Sigmoid colon (tissue), 7 donors: Measurements from ENCODE around the gene MCTP1. TPM values are rescaled to one million over a fixed set of nuclear protein-coding genes. Genes with fewer than 3 reads are reported as not detected.

Experiments used
- DNase-seq: peaks from one replicate; pipeline ENCODE4 v3.0.0-alpha.2; 2019
- H3K27ac ChIP-seq, 4 donors: fragments of 200-600 bp; sonication (generic); one replicate each; pipeline ENCODE4 v1.5.1; 2016 to 2019; ENCODE audit warnings: mild to moderate bottlenecking in 1 of 4
- H3K27me3 ChIP-seq, 3 donors: fragments of 200-600 bp; sonication (generic); one replicate each; pipeline ENCODE4 v1.5.1; 2019; ENCODE audit warnings: mild to moderate bottlenecking in 1 of 3
- H3K36me3 ChIP-seq, 4 donors: fragments of 200-600 bp; sonication (generic); one replicate each; pipeline ENCODE4 v1.5.1; 2016 to 2019
- H3K4me1 ChIP-seq, 4 donors: fragments of 200-600 bp; sonication (generic); one replicate each; pipeline ENCODE4 v1.5.1; 2017 to 2019
- H3K4me3 ChIP-seq, 4 donors: fragments of 200-600 bp; sonication (generic); one replicate each; pipeline ENCODE4 v1.5.1; 2017 to 2019; ENCODE audit warnings: mild to moderate bottlenecking in 2 of 4, moderate library complexity in 1 of 4
- H3K9me3 ChIP-seq, 4 donors: fragments of 200-600 bp in 3 of 4; sonication (generic) in 3 of 4; one replicate each; pipeline versions ENCODE4 v1.5.1 to v1.6.1; 2013 to 2019
- EP300 ChIP-seq, 4 donors: sonication (generic); formaldehyde crosslinking; IDR thresholded peaks; one replicate each; pipeline ENCODE4 v1.6.1; 2017; ENCODE audit warnings: antibody characterized with exemption in 4 of 4
- POLR2A ChIP-seq, 2 donors: fragments of 450-650 bp; IDR thresholded peaks; one replicate each; pipeline ENCODE4 v1.6.1; 2016; ENCODE audit warnings: antibody characterized with exemption in 2 of 2, mild to moderate bottlenecking in 2 of 2, moderate library complexity in 2 of 2
- POLR2AphosphoS5 ChIP-seq, 4 donors: sonication (generic); formaldehyde crosslinking; IDR thresholded peaks; one replicate each; pipeline ENCODE4 v1.6.1; 2017; ENCODE audit warnings: antibody characterized with exemption in 4 of 4
- WGBS, 2 donors: extraction: QIAGEN DNeasy Blood & Tissue Kit; methylation state at CpG; one replicate each; pipeline ENCODE4 v1.1.7; 2013; 5-methylcytosine and 5-hydroxymethylcytosine counted together
- intact Hi-C: fragments of 100-400 bp; cut with DNase I; formaldehyde crosslinking; loops from one replicate; pipeline ENCODE4 v1.15.1; 2023
- polyA plus RNA-seq, 3 donors: library from polyadenylated mRNA; stranded (reverse); fragments of 200-250 nt; gene quantifications; one replicate each; pipeline ENCODE4 v1.2.3, GENCODE V29; 2013
- total RNA-seq, 4 donors: library from RNA; depleted of rRNA; stranded (reverse); fragments of >200 nt; gene quantifications; one replicate each; pipeline ENCODE4 v1.1.0, GENCODE V29; 2016
- TF ChIP-seq, protein P1 (sequence below), 4 experiments: fragments of 450-650 bp in 3 of 4; fragments of 200-600 bp in 1 of 4; IDR thresholded peaks; one replicate each; pipeline ENCODE4 v1.5.1; 2016 to 2019; ENCODE audit warnings: antibody characterized with exemption in 4 of 4, mild to moderate bottlenecking in 3 of 4, moderate library complexity in 2 of 4
- donor health status: healthy with polysubstance abuse.
- donor health status: Bipolar disorder and iron deficiency.
- donor health status: healthy.

Gene MCTP1
- total and polyA plus RNA-seq, 7 donors: 2.1 to 20.5 (median 12.5) TPM

DNA sequence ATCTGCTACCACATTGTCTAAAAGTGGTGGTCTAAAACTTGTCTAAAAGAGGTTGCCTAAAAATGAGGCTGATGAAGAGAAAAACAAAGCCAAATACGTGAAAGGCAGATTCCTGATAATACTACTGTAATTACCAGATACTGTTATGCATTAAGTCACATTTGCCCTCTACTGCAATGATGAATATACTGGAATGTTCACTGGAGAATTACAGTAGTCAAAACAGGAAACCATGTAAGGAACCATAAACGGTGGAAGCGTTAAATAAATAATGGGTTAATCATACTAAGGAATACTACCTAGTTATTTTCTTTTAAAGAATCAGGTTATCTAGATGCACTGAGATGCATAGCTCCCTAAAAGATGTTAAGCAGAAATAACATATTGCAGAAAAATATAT lies 201.3 kb downstream of the MCTP1 start:
- TF ChIP-seq, protein P1, sequence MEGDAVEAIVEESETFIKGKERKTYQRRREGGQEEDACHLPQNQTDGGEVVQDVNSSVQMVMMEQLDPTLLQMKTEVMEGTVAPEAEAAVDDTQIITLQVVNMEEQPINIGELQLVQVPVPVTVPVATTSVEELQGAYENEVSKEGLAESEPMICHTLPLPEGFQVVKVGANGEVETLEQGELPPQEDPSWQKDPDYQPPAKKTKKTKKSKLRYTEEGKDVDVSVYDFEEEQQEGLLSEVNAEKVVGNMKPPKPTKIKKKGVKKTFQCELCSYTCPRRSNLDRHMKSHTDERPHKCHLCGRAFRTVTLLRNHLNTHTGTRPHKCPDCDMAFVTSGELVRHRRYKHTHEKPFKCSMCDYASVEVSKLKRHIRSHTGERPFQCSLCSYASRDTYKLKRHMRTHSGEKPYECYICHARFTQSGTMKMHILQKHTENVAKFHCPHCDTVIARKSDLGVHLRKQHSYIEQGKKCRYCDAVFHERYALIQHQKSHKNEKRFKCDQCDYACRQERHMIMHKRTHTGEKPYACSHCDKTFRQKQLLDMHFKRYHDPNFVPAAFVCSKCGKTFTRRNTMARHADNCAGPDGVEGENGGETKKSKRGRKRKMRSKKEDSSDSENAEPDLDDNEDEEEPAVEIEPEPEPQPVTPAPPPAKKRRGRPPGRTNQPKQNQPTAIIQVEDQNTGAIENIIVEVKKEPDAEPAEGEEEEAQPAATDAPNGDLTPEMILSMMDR (IDR thresholded peaks at IDR 0.05): no peak
- TF ChIP-seq POLR2A (IDR thresholded peaks at IDR 0.05) (no peak), EP300 (IDR thresholded peaks at IDR 0.05) (no peak), POLR2AphosphoS5 (IDR thresholded peaks at IDR 0.05) (no peak)
- Histone ChIP-seq H3K27ac (no peak overlapping the region), H3K4me1 (no peaks in the 10 kb centered on the region), H3K4me3 (no peak overlapping the region), H3K9me3 (no peaks in the 10 kb centered on the region), H3K36me3 (no peaks in the 10 kb centered on the region), H3K27me3 (no peaks in the 10 kb centered on the region)
- intact Hi-C loops: no loop called here
- DNase-seq: no peak
- 72 to 73% methylated on average over 3 of the region's 3 CpGs for WGBS, 2 donors

- Histone ChIP-seq H3K9me3 (no peaks in the 10 kb centered on the region), H3K4me3 (peak overlapping the region in 3 of 4 donors; percentile 6 to 40 (median 33)), H3K4me1 (no peaks in the 10 kb centered on the region), H3K27ac (peak overlapping the region in 2 of 4 donors; percentile 45 to 54), H3K27me3 (no peaks in the 10 kb centered on the region), H3K36me3 (no peaks in the 10 kb centered on the region)
- DNase-seq: no peak
- 25 to 50% methylated on average over 3 of the region's 3 CpGs for WGBS, 2 donors
- TF ChIP-seq POLR2A (IDR thresholded peaks at IDR 0.05) (no peak), EP300 (IDR thresholded peaks at IDR 0.05) (no peak), POLR2AphosphoS5 (IDR thresholded peaks at IDR 0.05) (no peak)
- TF ChIP-seq, protein P1 (IDR thresholded peaks at IDR 0.05): no peak
- intact Hi-C loops: no loop called here
Measured at GRCh38 chr5:95081982-95082381, 202.9 kb downstream of the MCTP1 start.

GRCh38 chr5:95081500-95081960 lies 203.4 kb downstream of the MCTP1 start:
- no peaks in the 10 kb centered on the region for H3K9me3 ChIP-seq
- DNase-seq: peak; percentile 66
- H3K36me3 ChIP-seq: no peaks in the 10 kb centered on the region
- TF ChIP-seq POLR2AphosphoS5 (IDR thresholded peaks at IDR 0.05) (peak; percentile 59 to 91 (median 72)), EP300 (IDR thresholded peaks at IDR 0.05) (no peak), POLR2A (IDR thresholded peaks at IDR 0.05) (peak; percentile 29 to 45)
- TF ChIP-seq, protein P1 (IDR thresholded peaks at IDR 0.05): no peak
- H3K4me3 ChIP-seq: peak overlapping the region; percentile 6 to 40 (median 28)
- intact Hi-C loops: no loop called here
- WGBS, 2 donors: 8 to 20% methylated on average over 5 of the region's 5 CpGs
- peak overlapping the region in 3 of 4 donors; percentile 10 to 54 (median 45) for H3K27ac ChIP-seq
- H3K27me3 ChIP-seq: no peaks in the 10 kb centered on the region
- no peaks in the 10 kb centered on the region for H3K4me1 ChIP-seq

- TF ChIP-seq, protein P1 (IDR thresholded peaks at IDR 0.05): no peak
- no peak for TF ChIP-seq POLR2A (IDR thresholded peaks at IDR 0.05)
- TF ChIP-seq EP300 (IDR thresholded peaks at IDR 0.05): no peak
- TF ChIP-seq POLR2AphosphoS5 (IDR thresholded peaks at IDR 0.05): no peak
- no peaks in the 10 kb centered on the region for H3K4me1 ChIP-seq
- H3K27me3 ChIP-seq: no peaks in the 10 kb centered on the region
- DNase-seq: no peak
- no peaks in the 10 kb centered on the region for H3K36me3 ChIP-seq
- H3K27ac ChIP-seq: peak overlapping the region in 1 of 4 donors; percentile 54
- H3K9me3 ChIP-seq: no peaks in the 10 kb centered on the region
- 41 to 67% methylated on average over 4 of the region's 4 CpGs for WGBS, 2 donors
- intact Hi-C loops: no loop called here
- peak overlapping the region in 3 of 4 donors; percentile 24 to 40 (median 33) for H3K4me3 ChIP-seq
Measured at GRCh38 chr5:95080441-95080840, 204.5 kb downstream of the MCTP1 start.

GRCh38 chr5:95080030-95080429 lies 204.9 kb downstream of the MCTP1 start:
- TF ChIP-seq POLR2A (IDR thresholded peaks at IDR 0.05): no peak
- no peak for TF ChIP-seq EP300 (IDR thresholded peaks at IDR 0.05)
- TF ChIP-seq POLR2AphosphoS5 (IDR thresholded peaks at IDR 0.05): no peak
- TF ChIP-seq, protein P1 (IDR thresholded peaks at IDR 0.05): no peak
- intact Hi-C loops: no loop called here
- Histone ChIP-seq H3K36me3 (no peaks in the 10 kb centered on the region), H3K4me3 (peak overlapping the region in 3 of 4 donors; percentile 24 to 40 (median 33)), H3K9me3 (no peaks in the 10 kb centered on the region), H3K27me3 (no peaks in the 10 kb centered on the region), H3K4me1 (no peaks in the 10 kb centered on the region), H3K27ac (no peak overlapping the region)
- no peak for DNase-seq
